ENCODE data around the gene CACNG3.
"Not testable (repeated sequence)": the region's sequence is repeated elsewhere in the genome, so short reads cannot be mapped to it uniquely, and the experiment has no call there.

CACNG3 gene

GRCh38 chr16:24255456-24256371, at the start of gene CACNG3:
Gene CACNG3 (plus strand): TSS chr16:24256335. CDS start chr16:24256755, 420 bp downstream.
- no peak for DNase-seq (ENCODE audit: low read depth, low spot score)

GRCh38 chr16:24206926-24207325, 49.2 kb upstream of the CACNG3 start:
- DNase-seq (ENCODE audit: low read depth, low spot score), result no peak

GRCh38 chr16:24208710-24209109, 47.4 kb upstream of the CACNG3 start:
- no peak for DNase-seq (ENCODE audit: low read depth, low spot score)

- no peak for DNase-seq (ENCODE audit: low read depth, low spot score)
These were observed 41.1 kb upstream of the CACNG3 start for GRCh38 chr16:24214992-24215391.

GRCh38 chr16:24216961-24217360, 39.2 kb upstream of the CACNG3 start:
- DNase-seq (ENCODE audit: low read depth, low spot score), result no peak

- no peak for DNase-seq (ENCODE audit: low read depth, low spot score)
These were observed 38.7 kb upstream of the CACNG3 start for GRCh38 chr16:24217461-24217860.

- no peak for DNase-seq (ENCODE audit: low read depth, low spot score)
These were observed 37.8 kb upstream of the CACNG3 start for GRCh38 chr16:24218299-24218698.

- no peak for DNase-seq (ENCODE audit: low read depth, low spot score)
These were observed 34.9 kb upstream of the CACNG3 start for GRCh38 chr16:24221219-24221618.

GRCh38 chr16:24228514-24228913, 27.6 kb upstream of the CACNG3 start:
- no peak for DNase-seq (ENCODE audit: low read depth, low spot score)

- DNase-seq (ENCODE audit: low read depth, low spot score), result no peak
These were observed 23.2 kb upstream of the CACNG3 start for GRCh38 chr16:24232936-24233335.

- DNase-seq (ENCODE audit: low read depth, low spot score), result no peak
These were observed 21.4 kb upstream of the CACNG3 start for GRCh38 chr16:24234737-24235136.

GRCh38 chr16:24235806-24236205, 20.3 kb upstream of the CACNG3 start:
- no peak for DNase-seq (ENCODE audit: low read depth, low spot score)

- DNase-seq (ENCODE audit: low read depth, low spot score), result not testable (repeated sequence)
These were observed 17.3 kb upstream of the CACNG3 start for GRCh38 chr16:24238846-24239245.

GRCh38 chr16:24246911-24247607, 9.1 kb upstream of the CACNG3 start:
- DNase-seq (ENCODE audit: low read depth, low spot score), result no peak

- no peak for DNase-seq (ENCODE audit: low read depth, low spot score)
These were observed 2.9 kb upstream of the CACNG3 start for GRCh38 chr16:24253192-24253591.

- DNase-seq (ENCODE audit: low read depth, low spot score), result no peak
These were observed 1.8 kb downstream of the CACNG3 start for GRCh38 chr16:24257958-24258357.

GRCh38 chr16:24258791-24259190, 2.7 kb downstream of the CACNG3 start:
- DNase-seq (ENCODE audit: low read depth, low spot score), result no peak

GRCh38 chr16:24262816-24263215, 6.7 kb downstream of the CACNG3 start:
- DNase-seq (ENCODE audit: low read depth, low spot score), result no peak

GRCh38 chr16:24270721-24271442, 14.7 kb downstream of the CACNG3 start:
- no peak for DNase-seq (ENCODE audit: low read depth, low spot score)

GRCh38 chr16:24272379-24272778, 16.2 kb downstream of the CACNG3 start:
- no peak for DNase-seq (ENCODE audit: low read depth, low spot score)

GRCh38 chr16:24273508-24274182, 17.5 kb downstream of the CACNG3 start:
- no peak for DNase-seq (ENCODE audit: low read depth, low spot score)

- no peak for DNase-seq (ENCODE audit: low read depth, low spot score)
These were observed 19.3 kb downstream of the CACNG3 start for GRCh38 chr16:24275413-24275812.
